ENCODE measurements around the gene STX17. TPM values are rescaled to one million over a fixed set of nuclear protein-coding genes. Genes with fewer than 3 reads are reported as not detected.

The STX17 gene
- total and polyA plus RNA-seq, 2 experiments from 2014 or later: 16.9 to 17.0 TPM

- in situ Hi-C loops (cut with MboI): no loop called here
- Histone ChIP-seq H2AFZ (no peak overlapping the region), H3K36me3 (ENCODE audit: low read depth) (peaks cover 15% of the 10 kb centered on the region; the same call in 1 of the 2 replicates)
Observed at GRCh38 chr9:99925541-99925940, 19.1 kb downstream of the STX17 start.

GRCh38 chr9:99929652-99930051, 23.2 kb downstream of the STX17 start:
- Histone ChIP-seq H3K9me2 (ENCODE audit: insufficient read depth) (no peaks in the 10 kb centered on the region), H3K79me2 (ENCODE audit: insufficient read depth) (no peaks in the 10 kb centered on the region), H3K36me3 (ENCODE audit: low read depth) (peaks cover 9% of the 10 kb centered on the region; the same call in 1 of the 2 replicates), H3K4me2 (ENCODE audit: unreplicated experiment) (no peak overlapping the region), H2AFZ (no peak overlapping the region), H4K20me1 (ENCODE audit: insufficient read depth) (no peaks in the 10 kb centered on the region), H3K4me1 (ENCODE audit: insufficient read depth) (0 out of 2 replicates have a peak, but pooled peaks cover 7% of the 10 kb centered on the region), H3F3A (ENCODE audit: insufficient read depth) (no peaks in the 10 kb centered on the region), H3K9me3 (ENCODE audit: low read depth) (no peaks in the 10 kb centered on the region), H3K27ac (no peak overlapping the region), H3K9ac (no peak overlapping the region), H3K4me3 (no peak overlapping the region), H3K27me3 (replicated peaks; ENCODE audit: insufficient read depth) (no peaks in the 10 kb centered on the region)
- WGBS, 2 experiments (ENCODE audit: low coverage in 1 of 2, low lambda C conversion rate in 2 of 2, missing lambda C conversion rate in 2 of 2): 98 to 100% methylated on average over 1 to 2 of the region's 2 CpGs
- in situ Hi-C loops (cut with MboI): no loop called here
- no peak for DNase-seq
- TF ChIP-seq EZH2phosphoT487 (IDR thresholded peaks at IDR 0.05; ENCODE audit: insufficient read depth, low read depth) (no peak), EZH2 (IDR thresholded peaks at IDR 0.05; ENCODE audit: insufficient read depth, poor library complexity, severe bottlenecking) (no peak)

More at GRCh38 chr9:99925541-99925940, 19.1 kb downstream of the STX17 start:
- peak; percentile 19 for DNase-seq
- no peaks in the 10 kb centered on the region for H3F3A ChIP-seq (ENCODE audit: insufficient read depth)
- no peak overlapping the region for H3K9ac ChIP-seq
- no peaks in the 10 kb centered on the region for H3K27me3 ChIP-seq (replicated peaks; ENCODE audit: insufficient read depth)
- H3K27ac ChIP-seq: no peak overlapping the region
- no peaks in the 10 kb centered on the region for H4K20me1 ChIP-seq (ENCODE audit: insufficient read depth)
- no peak overlapping the region for H3K4me3 ChIP-seq
- TF ChIP-seq EZH2 (IDR thresholded peaks at IDR 0.05; ENCODE audit: insufficient read depth, poor library complexity, severe bottlenecking) (no peak), EZH2phosphoT487 (IDR thresholded peaks at IDR 0.05; ENCODE audit: insufficient read depth, low read depth) (no peak)
- 94 to 96% methylated on average over 4 of the region's 4 CpGs for WGBS, 2 experiments (ENCODE audit: low coverage in 1 of 2, low lambda C conversion rate in 2 of 2, missing lambda C conversion rate in 2 of 2)
- no peaks in the 10 kb centered on the region for H3K9me2 ChIP-seq (ENCODE audit: insufficient read depth)
- no peaks in the 10 kb centered on the region for H3K9me3 ChIP-seq (ENCODE audit: low read depth)
- no peaks in the 10 kb centered on the region for H3K79me2 ChIP-seq (ENCODE audit: insufficient read depth)
- H3K4me2 ChIP-seq (ENCODE audit: unreplicated experiment): no peak overlapping the region
- H3K4me1 ChIP-seq (ENCODE audit: insufficient read depth): no peaks in the 10 kb centered on the region

GRCh38 chr9:99931155-99931840, 24.8 kb downstream of the STX17 start:
- no peaks in the 10 kb centered on the region for H3F3A ChIP-seq (ENCODE audit: insufficient read depth)
- no peak overlapping the region for H3K9ac ChIP-seq
- no peaks in the 10 kb centered on the region for H3K27me3 ChIP-seq (replicated peaks; ENCODE audit: insufficient read depth)
- no peaks in the 10 kb centered on the region for H3K36me3 ChIP-seq (ENCODE audit: low read depth)
- no peak overlapping the region for H3K4me3 ChIP-seq
- no peaks in the 10 kb centered on the region for H3K79me2 ChIP-seq (ENCODE audit: insufficient read depth)
- 0 out of 2 replicates have a peak, but pooled peaks cover 7% of the 10 kb centered on the region for H3K4me1 ChIP-seq (ENCODE audit: insufficient read depth)
- H4K20me1 ChIP-seq (ENCODE audit: insufficient read depth): no peaks in the 10 kb centered on the region
- H3K9me3 ChIP-seq (ENCODE audit: low read depth): no peaks in the 10 kb centered on the region
- TF ChIP-seq EZH2 (IDR thresholded peaks at IDR 0.05; ENCODE audit: insufficient read depth, poor library complexity, severe bottlenecking): no peak
- no peak for TF ChIP-seq EZH2phosphoT487 (IDR thresholded peaks at IDR 0.05; ENCODE audit: insufficient read depth, low read depth)
- WGBS, 2 experiments (ENCODE audit: low coverage in 1 of 2, low lambda C conversion rate in 2 of 2, missing lambda C conversion rate in 2 of 2): 96% methylated on average over 6 of the region's 6 CpGs
- no peak overlapping the region for H3K4me2 ChIP-seq (ENCODE audit: unreplicated experiment)
- in situ Hi-C loops (cut with MboI): no loop called here
- no peaks in the 10 kb centered on the region for H3K9me2 ChIP-seq (ENCODE audit: insufficient read depth)
- DNase-seq: peak; percentile 32
- H3K27ac ChIP-seq: 0 out of 2 replicates have a peak overlapping the region, but pooled peaks have one; percentile 14
- no peak overlapping the region for H2AFZ ChIP-seq

GRCh38 chr9:99936947-99937587, 30.6 kb downstream of the STX17 start:
- TF ChIP-seq EZH2phosphoT487 (IDR thresholded peaks at IDR 0.05; ENCODE audit: insufficient read depth, low read depth): no peak
- TF ChIP-seq EZH2 (IDR thresholded peaks at IDR 0.05; ENCODE audit: insufficient read depth, poor library complexity, severe bottlenecking): no peak

More at GRCh38 chr9:99936947-99937587, 30.6 kb downstream of the STX17 start:
- Histone ChIP-seq H3K4me1 (ENCODE audit: insufficient read depth) (no peaks in the 10 kb centered on the region), H3K9me3 (ENCODE audit: low read depth) (no peaks in the 10 kb centered on the region), H3K9me2 (ENCODE audit: insufficient read depth) (no peaks in the 10 kb centered on the region), H3K9ac (no peak overlapping the region), H3F3A (ENCODE audit: insufficient read depth) (no peaks in the 10 kb centered on the region), H3K79me2 (ENCODE audit: insufficient read depth) (no peaks in the 10 kb centered on the region), H3K4me3 (no peak overlapping the region), H2AFZ (no peak overlapping the region), H3K4me2 (ENCODE audit: unreplicated experiment) (no peak overlapping the region), H3K27me3 (replicated peaks; ENCODE audit: insufficient read depth) (no peaks in the 10 kb centered on the region), H4K20me1 (ENCODE audit: insufficient read depth) (no peaks in the 10 kb centered on the region), H3K36me3 (ENCODE audit: low read depth) (no peaks in the 10 kb centered on the region), H3K27ac (no peak overlapping the region)
- in situ Hi-C loops (cut with MboI): no loop called here
- 93 to 95% methylated on average over 4 of the region's 4 CpGs for WGBS, 2 experiments (ENCODE audit: low coverage in 1 of 2, low lambda C conversion rate in 2 of 2, missing lambda C conversion rate in 2 of 2)
- DNase-seq: no peak
